Measurements from ENCODE around the gene TRIM14. TPM values are rescaled to one million over a fixed set of nuclear protein-coding genes. Genes with fewer than 3 reads are reported as not detected.
A peak's percentile ranks its signal among the peaks of the same experiment; 100 is the strongest.

Gene TRIM14
- total RNA-seq, 2 donors from 2014 or later: 2.1 to 4.9 TPM

- TF ChIP-seq POLR2A (IDR thresholded peaks at IDR 0.05) (no peak), CTCF (IDR thresholded peaks at IDR 0.05) (no peak)
- Histone ChIP-seq H3K27ac (peak overlapping the region; percentile 80 to 99 (median 94)), H3K4me1 (peaks cover 32% of the 10 kb centered on the region), H3K9me3 (no peaks in the 10 kb centered on the region), H3K36me3 (replicated peaks in 1 of 2; ENCODE audit: insufficient read depth in 1 of 2, low read depth in 2 of 2) (peaks cover 0 to 1% of the 10 kb centered on the region in 2 donors), H3K4me3 (peak overlapping the region; percentile 12 to 71), H3K27me3 (no peaks in the 10 kb centered on the region)
- intact Hi-C loops (cut with DNase I): no loop called here
- ATAC-seq (no peak), DNase-seq (no peak)
- WGBS, 2 donors: 6 to 11% methylated on average over 14 of the region's 14 CpGs
These were observed 61.8 kb downstream of the TRIM14 start for GRCh38 chr9:98057138-98057799.

- 0 to 2% methylated on average over 23 to 71 of the region's 80 CpGs for WGBS, 2 donors
These were observed 62.5 kb downstream of the TRIM14 start, which contains the start of gene NANS for GRCh38 chr9:98056269-98057137. TSS of gene NANS (plus strand) at chr9:98056732. CDS start at chr9:98056809, 77 bp downstream.

GRCh38 chr9:98054376-98054951, 64.6 kb downstream of the TRIM14 start:
- intact Hi-C loops (cut with DNase I): no loop called here
- WGBS, 2 donors: 92 to 96% methylated on average over 5 to 7 of the region's 7 CpGs

More at GRCh38 chr9:98056269-98057137, 62.5 kb downstream of the TRIM14 start, which contains the start of gene NANS:
- H3K27ac ChIP-seq: peak within 1 kb of the TSS; percentile 80 to 99 (median 94)
- DNase-seq: peak; percentile 94 to 96 (median 95)
- ATAC-seq: peak; percentile 96
- H3K27me3 ChIP-seq: no peaks in the 10 kb centered on the region
- no peaks in the 10 kb centered on the region for H3K9me3 ChIP-seq
- H3K4me3 ChIP-seq: peak within 1 kb of the TSS; percentile 12 to 71
- peaks cover 32% of the 10 kb centered on the region for H3K4me1 ChIP-seq
- H3K36me3 ChIP-seq (replicated peaks in 1 of 2; ENCODE audit: insufficient read depth in 1 of 2, low read depth in 2 of 2): no peaks in the 10 kb centered on the region
- intact Hi-C loops (cut with DNase I): no loop called here
- TF ChIP-seq CTCF (IDR thresholded peaks at IDR 0.05) (no peak), POLR2A (IDR thresholded peaks at IDR 0.05) (peak; percentile 96 to 97 (median 97))

GRCh38 chr9:98050351-98050750, 68.7 kb downstream of the TRIM14 start:
- no peaks in the 10 kb centered on the region for H3K4me1 ChIP-seq
- ATAC-seq: no peak
- intact Hi-C loops (cut with DNase I): no loop called here
- no peak for TF ChIP-seq CTCF (IDR thresholded peaks at IDR 0.05)
- no peak overlapping the region for H3K27ac ChIP-seq
- no peak overlapping the region for H3K4me3 ChIP-seq
- no peaks in the 10 kb centered on the region for H3K27me3 ChIP-seq
- no peak for DNase-seq
- WGBS, 2 donors: 82 to 90% methylated on average over 4 of the region's 4 CpGs
- no peaks in the 10 kb centered on the region for H3K36me3 ChIP-seq (replicated peaks in 1 of 2; ENCODE audit: insufficient read depth in 1 of 2, low read depth in 2 of 2)
- no peaks in the 10 kb centered on the region for H3K9me3 ChIP-seq

More at GRCh38 chr9:98054376-98054951, 64.6 kb downstream of the TRIM14 start:
- ATAC-seq (no peak), DNase-seq (no peak)
- H3K27me3 ChIP-seq: no peaks in the 10 kb centered on the region
- TF ChIP-seq POLR2A (IDR thresholded peaks at IDR 0.05): no peak
- TF ChIP-seq CTCF (IDR thresholded peaks at IDR 0.05): no peak
- peaks cover 22% of the 10 kb centered on the region for H3K4me1 ChIP-seq
- H3K36me3 ChIP-seq (replicated peaks in 1 of 2; ENCODE audit: insufficient read depth in 1 of 2, low read depth in 2 of 2): no peaks in the 10 kb centered on the region
- no peaks in the 10 kb centered on the region for H3K9me3 ChIP-seq
- H3K4me3 ChIP-seq: no peak overlapping the region
- H3K27ac ChIP-seq: no peak overlapping the region
